GM23338 (cell line): Measurements from ENCODE around the gene ZC3H14. TPM values are rescaled to one million over a fixed set of nuclear protein-coding genes. Genes with fewer than 3 reads are reported as not detected.

Experiments used
- ATAC-seq: fragments of 200-7000 bp; cut with Tn5 transposase; 3 replicates; pipeline ENCODE4 v1.9.1; 2020
- DNase-seq: peaks from one replicate; pipeline ENCODE4 v3.0.0-alpha.2; 2015; ENCODE audit warnings: low spot score
- H2AFZ ChIP-seq: fragments of 200-600 bp; sonication (generic); 2 replicates; pipeline ENCODE4 v1.8.0; 2016; ENCODE audit warnings: antibody characterized with exemption, mild to moderate bottlenecking, moderate library complexity
- H3F3A ChIP-seq: fragments of 200-600 bp; sonication (generic); replicated peaks from 2 replicates; pipeline ENCODE4 v1.8.0; 2017; ENCODE audit warnings: antibody characterized with exemption, mixed run types, low read depth
- H3K27ac ChIP-seq: fragments of 200-600 bp; sonication (generic); 2 replicates; pipeline ENCODE4 v1.6.1; 2016; ENCODE audit warnings: low read depth
- H3K27me3 ChIP-seq: fragments of 200-600 bp; sonication (generic); 2 replicates; pipeline ENCODE4 v1.8.0; 2016; ENCODE audit warnings: mild to moderate bottlenecking, mixed run types, moderate library complexity; ENCODE audit not compliant: insufficient read depth
- H3K36me3 ChIP-seq: fragments of 200-600 bp; sonication (generic); 2 replicates; pipeline ENCODE4 v1.8.0; 2016; ENCODE audit warnings: mild to moderate bottlenecking; ENCODE audit not compliant: insufficient read depth
- H3K4me1 ChIP-seq: fragments of 200-600 bp; sonication (generic); 2 replicates; pipeline ENCODE4 v1.8.0; 2016; ENCODE audit warnings: mild to moderate bottlenecking, moderate library complexity; ENCODE audit not compliant: insufficient read depth
- H3K4me2 ChIP-seq: fragments of 200-600 bp; sonication (generic); 2 replicates; pipeline ENCODE4 v1.7.1; 2017; ENCODE audit warnings: mixed run types
- H3K4me3 ChIP-seq: fragments of 200-600 bp; sonication (generic); 2 replicates; pipeline ENCODE4 v1.6.1; 2016; ENCODE audit warnings: mixed run types
- H3K79me2 ChIP-seq: fragments of 200-600 bp; sonication (generic); replicated peaks from 2 replicates; pipeline ENCODE4 v1.8.0; 2017; ENCODE audit warnings: mild to moderate bottlenecking; ENCODE audit not compliant: insufficient read depth
- H3K9me2 ChIP-seq: fragments of 200-600 bp; sonication (generic); 2 replicates; pipeline ENCODE4 v1.8.0; 2017; ENCODE audit not compliant: insufficient read depth
- H4K20me1 ChIP-seq: fragments of 200-600 bp; sonication (generic); replicated peaks from 2 replicates; pipeline ENCODE4 v1.8.0; 2017; ENCODE audit warnings: mild to moderate bottlenecking; ENCODE audit not compliant: insufficient read depth
- H3K27ac Mint-ChIP-seq: 2 replicates; pipeline ENCODE4 v1.8.0; 2020; ENCODE audit warnings: inconsistent platforms, mild to moderate bottlenecking, moderate library complexity, mixed read lengths
- H3K27me3 Mint-ChIP-seq: 3 replicates; pipeline ENCODE4 v1.8.0; 2022; ENCODE audit warnings: low read depth, mild to moderate bottlenecking, moderate library complexity, mixed read lengths, inconsistent platforms; ENCODE audit not compliant: insufficient read depth, poor library complexity
- H3K36me3 Mint-ChIP-seq: 3 replicates; pipeline ENCODE4 v1.8.0; 2021; ENCODE audit warnings: low read depth, mild to moderate bottlenecking, inconsistent platforms, moderate library complexity, mixed read lengths
- H3K4me1 Mint-ChIP-seq: 3 replicates; pipeline ENCODE4 v1.8.0; 2020; ENCODE audit warnings: mild to moderate bottlenecking, inconsistent platforms, mixed read lengths
- H3K4me3 Mint-ChIP-seq: 3 replicates; pipeline ENCODE4 v1.8.0; 2021; ENCODE audit warnings: moderate library complexity, mild to moderate bottlenecking, inconsistent platforms, mixed read lengths
- H3K9me3 Mint-ChIP-seq: 3 replicates; pipeline ENCODE4 v1.8.0; 2020; ENCODE audit warnings: moderate library complexity, mild to moderate bottlenecking, inconsistent platforms, mixed read lengths
- CREB1 ChIP-seq: fragments of 250-450 bp; sonication (Bioruptor Pico); IDR thresholded peaks from 2 replicates; pipeline ENCODE4 v1.5.0; 2020; ENCODE audit warnings: low read depth, mild to moderate bottlenecking, moderate library complexity
- EZH2phosphoT487 ChIP-seq: fragments of 200-600 bp; sonication (generic); IDR thresholded peaks from one replicate; pipeline ENCODE4 v1.8.1; 2018; ENCODE audit warnings: antibody characterized with exemption; ENCODE audit not compliant: unreplicated experiment
- JUNB ChIP-seq: IDR thresholded peaks from one replicate; pipeline ENCODE4 v1.6.1; 2016; ENCODE audit warnings: antibody characterized with exemption; ENCODE audit not compliant: unreplicated experiment
- NANOG ChIP-seq: IDR thresholded peaks from 2 replicates; pipeline ENCODE4 v1.6.1; 2016; ENCODE audit warnings: antibody characterized with exemption, borderline replicate concordance
- POLR2AphosphoS5 ChIP-seq: IDR thresholded peaks from 2 replicates; pipeline ENCODE4 v1.6.1; 2016; ENCODE audit warnings: antibody characterized with exemption, low read depth
- STAT1 ChIP-seq: IDR thresholded peaks from one replicate; pipeline ENCODE4 v1.6.1; 2016; ENCODE audit warnings: antibody characterized with exemption; ENCODE audit not compliant: unreplicated experiment
- ZNF331 ChIP-seq: fragments of 250-450 bp; sonication (Bioruptor Pico); IDR thresholded peaks from 2 replicates; pipeline ENCODE4 v1.5.0; 2020; ENCODE audit warnings: low read depth, mild to moderate bottlenecking, moderate library complexity
- polyA plus RNA-seq: library from polyadenylated mRNA; unstranded; fragments of >200 nt; fragmentation: Nextera tagmentation; extraction: Ambion mirVana; gene quantifications from 2 replicates; pipeline ENCODE4 v1.2.1, GENCODE V29; 2016
- total RNA-seq: library from RNA; depleted of rRNA; stranded (reverse); fragments of >200 nt; shearing (Covaris generic); gene quantifications from 2 replicates; pipeline ENCODE4 v1.2.3, GENCODE V29; 2014
- TF ChIP-seq, protein P1 (sequence below): IDR thresholded peaks from 2 replicates; pipeline ENCODE4 v1.6.1; 2016; ENCODE audit warnings: antibody characterized with exemption
- TF ChIP-seq, protein P2 (sequence below), 2 experiments: fragments of 200-600 bp in 1 of 2; sonication (generic) in 1 of 2; conservative IDR thresholded peaks; 2 replicates each; pipeline versions ENCODE4 v1.5.1 to v1.6.1; 2016 to 2017; ENCODE audit warnings: antibody characterized with exemption in 2 of 2, low read depth in 2 of 2, mild to moderate bottlenecking in 2 of 2, moderate library complexity in 1 of 2

The ZC3H14 gene
- total and polyA plus RNA-seq, 2 experiments from 2014 or later = 63.2 to 87.9 TPM

DNA sequence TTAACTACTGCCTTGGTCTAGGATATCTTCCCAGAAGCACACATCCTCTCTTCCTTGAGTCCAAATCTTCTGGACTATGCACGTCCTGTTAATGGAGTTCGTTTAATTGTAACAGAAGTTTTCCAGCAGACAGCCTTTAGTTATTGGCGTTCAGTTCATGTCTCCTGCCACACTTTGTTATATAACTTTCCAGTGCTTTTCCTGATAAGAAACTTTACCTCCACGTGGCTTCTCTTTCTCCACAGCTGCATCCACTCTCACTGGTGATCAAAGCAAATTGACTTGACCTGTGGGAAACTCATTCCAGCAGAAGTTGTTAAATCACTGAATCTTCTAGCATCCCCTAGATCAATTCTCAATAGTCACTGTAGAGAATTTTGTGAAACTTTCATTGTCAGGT, 27.0 kb upstream of the ZC3H14 start (continued):
- TF ChIP-seq, protein P1, sequence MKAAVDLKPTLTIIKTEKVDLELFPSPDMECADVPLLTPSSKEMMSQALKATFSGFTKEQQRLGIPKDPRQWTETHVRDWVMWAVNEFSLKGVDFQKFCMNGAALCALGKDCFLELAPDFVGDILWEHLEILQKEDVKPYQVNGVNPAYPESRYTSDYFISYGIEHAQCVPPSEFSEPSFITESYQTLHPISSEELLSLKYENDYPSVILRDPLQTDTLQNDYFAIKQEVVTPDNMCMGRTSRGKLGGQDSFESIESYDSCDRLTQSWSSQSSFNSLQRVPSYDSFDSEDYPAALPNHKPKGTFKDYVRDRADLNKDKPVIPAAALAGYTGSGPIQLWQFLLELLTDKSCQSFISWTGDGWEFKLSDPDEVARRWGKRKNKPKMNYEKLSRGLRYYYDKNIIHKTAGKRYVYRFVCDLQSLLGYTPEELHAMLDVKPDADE = no peak
- TF ChIP-seq NANOG (no peak), EZH2phosphoT487 (no peak), JUNB (no peak)

DNA sequence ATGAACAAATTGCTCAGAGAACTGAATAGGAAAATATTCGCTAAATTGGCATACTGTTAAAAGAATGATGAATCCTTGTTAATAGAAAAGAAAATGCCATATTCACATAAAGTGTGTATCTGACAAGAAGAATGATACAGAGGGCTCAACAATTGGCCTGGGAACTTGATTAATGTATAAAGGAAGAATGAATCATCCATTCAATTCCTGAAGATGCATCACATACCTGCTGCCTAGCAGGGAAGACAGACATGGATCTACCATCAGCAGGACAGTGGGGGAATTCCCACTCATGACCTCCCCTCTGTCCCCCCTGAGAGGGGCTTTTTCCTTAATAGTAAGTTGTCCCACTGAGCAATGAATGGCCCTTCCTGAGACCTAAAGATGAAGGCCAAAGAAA, 21.5 kb upstream of the ZC3H14 start:
- H3K36me3 Mint-ChIP-seq = no peaks in the 10 kb centered on the region
- no peak overlapping the region for H3K27ac Mint-ChIP-seq
- ATAC-seq (no peak), DNase-seq (no peak)
- Histone ChIP-seq H3K4me3 (no peak overlapping the region), H3K79me2 (peaks cover 13% of the 10 kb centered on the region), H3K4me2 (no peak overlapping the region), H3K4me1 (no peaks in the 10 kb centered on the region), H4K20me1 (peaks cover 4% of the 10 kb centered on the region), H3K27ac (no peak overlapping the region), H3K27me3 (no peaks in the 10 kb centered on the region), H2AFZ (no peak overlapping the region), H3K36me3 (no peaks in the 10 kb centered on the region; the same call in 1 of the 2 replicates), H3F3A (no peaks in the 10 kb centered on the region), H3K9me2 (no peaks in the 10 kb centered on the region)
- H3K27me3 Mint-ChIP-seq = no peaks in the 10 kb centered on the region
- no peaks in the 10 kb centered on the region for H3K4me1 Mint-ChIP-seq
- H3K4me3 Mint-ChIP-seq = no peak overlapping the region
- TF ChIP-seq STAT1 (no peak), POLR2AphosphoS5 (no peak)
- TF ChIP-seq, protein P1 = no peak
- H3K9me3 Mint-ChIP-seq = no peaks in the 10 kb centered on the region

DNA sequence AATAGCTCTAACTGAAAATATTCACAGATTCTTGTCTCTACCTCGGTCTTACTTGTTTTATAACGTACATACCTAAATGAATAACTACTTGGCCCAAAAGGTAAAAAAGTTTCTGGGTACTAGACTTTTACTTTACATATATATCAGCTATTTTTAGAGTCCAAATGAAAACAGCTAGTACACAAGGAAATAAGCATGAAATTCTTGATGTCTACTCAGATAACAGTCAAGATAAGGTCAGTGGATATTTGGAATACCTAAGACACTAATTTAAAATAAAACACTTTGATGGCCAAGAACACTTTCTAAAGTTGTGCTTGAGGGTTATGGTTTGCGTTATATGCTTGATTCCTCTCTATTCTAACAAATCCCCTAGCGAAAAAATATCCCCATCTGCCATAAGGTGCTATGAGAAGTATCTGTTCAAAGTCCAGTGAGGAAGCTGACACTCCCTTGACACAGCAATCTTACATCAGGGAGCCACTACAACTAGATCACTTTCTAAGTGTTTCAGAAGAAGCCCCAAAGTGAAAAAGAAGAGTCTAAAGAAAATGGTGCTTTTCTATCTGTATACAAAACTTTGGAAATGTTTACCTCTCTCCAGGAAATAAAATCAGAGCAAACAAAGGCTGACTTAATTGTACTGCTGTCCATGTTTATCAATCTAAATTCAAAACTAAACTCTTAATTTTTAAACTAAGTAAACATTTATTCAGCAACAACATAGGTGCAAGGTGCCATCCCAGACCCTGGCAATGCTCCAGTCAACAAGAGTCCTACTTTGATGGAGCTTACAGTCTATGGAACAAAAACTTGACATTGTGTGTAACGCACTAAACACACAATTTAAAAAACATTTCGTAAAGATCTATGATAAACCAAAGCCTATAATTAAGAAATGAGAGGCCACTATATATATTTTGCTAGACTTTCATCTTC, 19.7 kb upstream of the ZC3H14 start:
- Histone ChIP-seq H2AFZ (no peak overlapping the region), H3K27me3 (no peaks in the 10 kb centered on the region), H3K9me2 (no peaks in the 10 kb centered on the region), H3K4me2 (no peak overlapping the region), H4K20me1 (peaks cover 4% of the 10 kb centered on the region), H3K36me3 (no peaks in the 10 kb centered on the region; the same call in 1 of the 2 replicates), H3K27ac (no peak overlapping the region), H3K4me3 (no peak overlapping the region), H3K4me1 (no peaks in the 10 kb centered on the region), H3F3A (no peaks in the 10 kb centered on the region), H3K79me2 (peaks cover 13% of the 10 kb centered on the region)
- no peaks in the 10 kb centered on the region for H3K27me3 Mint-ChIP-seq
- H3K4me1 Mint-ChIP-seq = no peaks in the 10 kb centered on the region
- no peak for DNase-seq
- no peak for TF ChIP-seq CREB1
- no peak for TF ChIP-seq STAT1
- TF ChIP-seq, protein P2, sequence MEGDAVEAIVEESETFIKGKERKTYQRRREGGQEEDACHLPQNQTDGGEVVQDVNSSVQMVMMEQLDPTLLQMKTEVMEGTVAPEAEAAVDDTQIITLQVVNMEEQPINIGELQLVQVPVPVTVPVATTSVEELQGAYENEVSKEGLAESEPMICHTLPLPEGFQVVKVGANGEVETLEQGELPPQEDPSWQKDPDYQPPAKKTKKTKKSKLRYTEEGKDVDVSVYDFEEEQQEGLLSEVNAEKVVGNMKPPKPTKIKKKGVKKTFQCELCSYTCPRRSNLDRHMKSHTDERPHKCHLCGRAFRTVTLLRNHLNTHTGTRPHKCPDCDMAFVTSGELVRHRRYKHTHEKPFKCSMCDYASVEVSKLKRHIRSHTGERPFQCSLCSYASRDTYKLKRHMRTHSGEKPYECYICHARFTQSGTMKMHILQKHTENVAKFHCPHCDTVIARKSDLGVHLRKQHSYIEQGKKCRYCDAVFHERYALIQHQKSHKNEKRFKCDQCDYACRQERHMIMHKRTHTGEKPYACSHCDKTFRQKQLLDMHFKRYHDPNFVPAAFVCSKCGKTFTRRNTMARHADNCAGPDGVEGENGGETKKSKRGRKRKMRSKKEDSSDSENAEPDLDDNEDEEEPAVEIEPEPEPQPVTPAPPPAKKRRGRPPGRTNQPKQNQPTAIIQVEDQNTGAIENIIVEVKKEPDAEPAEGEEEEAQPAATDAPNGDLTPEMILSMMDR (conservative IDR thresholded peaks at IDR 0.05; ENCODE audit: low read depth in 2 of 2) = no peak
- no peak for TF ChIP-seq ZNF331 (CRISPR knock-in tag)
- H3K4me3 Mint-ChIP-seq = no peak overlapping the region
- no peak for ATAC-seq
- H3K36me3 Mint-ChIP-seq = no peaks in the 10 kb centered on the region; the same call in 2 of the 3 replicates
- no peak overlapping the region for H3K27ac Mint-ChIP-seq
- H3K9me3 Mint-ChIP-seq = no peaks in the 10 kb centered on the region
